HFFc6 (cell line): ENCODE data around the gene FTSJ1. TPM values are rescaled to one million over a fixed set of nuclear protein-coding genes. Genes with fewer than 3 reads are reported as not detected.

Experiments used
- DNase-seq: peaks from one replicate; pipeline ENCODE4 v3.0.0-alpha.2; 2018
- H3K27ac Mint-ChIP-seq: 2 replicates; pipeline ENCODE4 v1.8.0; 2020; ENCODE audit warnings: mild to moderate bottlenecking, mixed read lengths
- H3K27me3 Mint-ChIP-seq: 2 replicates; pipeline ENCODE4 v1.8.0; 2021; ENCODE audit warnings: mild to moderate bottlenecking, moderate library complexity, mixed read lengths; ENCODE audit not compliant: insufficient read depth
- H3K36me3 Mint-ChIP-seq: 2 replicates; pipeline ENCODE4 v1.8.0; 2021; ENCODE audit warnings: low read depth, mixed read lengths
- H3K4me1 Mint-ChIP-seq: 2 replicates; pipeline ENCODE4 v1.8.0; 2020; ENCODE audit warnings: low read depth, mixed read lengths
- H3K4me3 Mint-ChIP-seq: 2 replicates; pipeline ENCODE4 v1.8.0; 2020; ENCODE audit warnings: mild to moderate bottlenecking, moderate library complexity, mixed read lengths
- H3K9me3 Mint-ChIP-seq: 2 replicates; pipeline ENCODE4 v1.8.0; 2020; ENCODE audit warnings: mild to moderate bottlenecking, mixed read lengths
- total RNA-seq, 6 experiments: library from RNA; stranded (reverse); fragmentation: NEBNext Ultra II Directional; extraction: Animal tissue kit (Norgen Biotek cat#: 25700); gene quantifications; 2 replicates in 1 of 6; 3 replicates in 5 of 6; pipeline ENCODE4 v1.2.3, GENCODE V29; 2021
- TF ChIP-seq, protein P1 (sequence below): fragments of 200-600 bp; sonication (generic); IDR thresholded peaks from 2 replicates; pipeline ENCODE4 v1.5.0; 2021; ENCODE audit warnings: antibody characterized with exemption, mild to moderate bottlenecking

FTSJ1 gene
- total RNA-seq, 6 experiments from 2014 or later: 51.5 to 66.7 (median 59.7) TPM

DNA sequence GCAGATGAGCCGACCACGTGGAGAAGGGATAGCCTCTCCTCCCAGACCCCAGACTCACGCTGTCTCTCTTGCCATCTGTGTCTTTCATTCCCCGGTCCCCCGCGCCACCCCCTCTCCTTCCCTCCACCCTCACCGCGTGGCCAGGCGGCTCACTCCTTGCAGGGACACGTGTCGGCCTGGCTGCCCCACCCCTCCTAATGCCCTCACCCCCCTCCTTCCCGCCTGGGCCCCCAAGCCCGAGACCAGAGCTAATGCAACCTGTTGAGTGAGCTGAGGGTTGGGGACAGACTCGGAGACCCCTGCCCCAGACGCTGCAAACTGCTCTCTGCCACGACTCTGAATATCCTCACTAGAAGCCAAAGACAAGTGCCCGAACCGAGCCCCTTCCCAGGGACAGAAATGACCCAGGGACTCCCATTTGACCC is 7.7 kb upstream of the FTSJ1 start:
- Mint-ChIP-seq H3K4me1 (peaks cover 12% of the 10 kb centered on the region), H3K36me3 (no peaks in the 10 kb centered on the region), H3K27me3 (no peaks in the 10 kb centered on the region; the same call in 1 of the 2 replicates), H3K27ac (no peak overlapping the region), H3K4me3 (no peak overlapping the region), H3K9me3 (no peaks in the 10 kb centered on the region)
- TF ChIP-seq, protein P1, sequence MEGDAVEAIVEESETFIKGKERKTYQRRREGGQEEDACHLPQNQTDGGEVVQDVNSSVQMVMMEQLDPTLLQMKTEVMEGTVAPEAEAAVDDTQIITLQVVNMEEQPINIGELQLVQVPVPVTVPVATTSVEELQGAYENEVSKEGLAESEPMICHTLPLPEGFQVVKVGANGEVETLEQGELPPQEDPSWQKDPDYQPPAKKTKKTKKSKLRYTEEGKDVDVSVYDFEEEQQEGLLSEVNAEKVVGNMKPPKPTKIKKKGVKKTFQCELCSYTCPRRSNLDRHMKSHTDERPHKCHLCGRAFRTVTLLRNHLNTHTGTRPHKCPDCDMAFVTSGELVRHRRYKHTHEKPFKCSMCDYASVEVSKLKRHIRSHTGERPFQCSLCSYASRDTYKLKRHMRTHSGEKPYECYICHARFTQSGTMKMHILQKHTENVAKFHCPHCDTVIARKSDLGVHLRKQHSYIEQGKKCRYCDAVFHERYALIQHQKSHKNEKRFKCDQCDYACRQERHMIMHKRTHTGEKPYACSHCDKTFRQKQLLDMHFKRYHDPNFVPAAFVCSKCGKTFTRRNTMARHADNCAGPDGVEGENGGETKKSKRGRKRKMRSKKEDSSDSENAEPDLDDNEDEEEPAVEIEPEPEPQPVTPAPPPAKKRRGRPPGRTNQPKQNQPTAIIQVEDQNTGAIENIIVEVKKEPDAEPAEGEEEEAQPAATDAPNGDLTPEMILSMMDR: no peak
- DNase-seq: no peak

GRCh38 chrX:48468693-48469691 is 7.0 kb upstream of the FTSJ1 start:
- Mint-ChIP-seq H3K4me1 (peaks cover 12% of the 10 kb centered on the region), H3K9me3 (no peaks in the 10 kb centered on the region), H3K36me3 (no peaks in the 10 kb centered on the region), H3K4me3 (no peak overlapping the region), H3K27me3 (no peaks in the 10 kb centered on the region; the same call in 1 of the 2 replicates), H3K27ac (no peak overlapping the region)
- TF ChIP-seq, protein P1: peak; percentile 26; the same call in 1 of the 2 replicates
- no peak for DNase-seq

- Mint-ChIP-seq H3K9me3 (no peaks in the 10 kb centered on the region), H3K4me3 (no peak within 1 kb of the TSS), H3K27me3 (no peaks in the 10 kb centered on the region; the same call in 1 of the 2 replicates), H3K36me3 (no peaks in the 10 kb centered on the region), H3K4me1 (peaks cover 8% of the 10 kb centered on the region), H3K27ac (no peak within 1 kb of the TSS)
- DNase-seq: no peak
- TF ChIP-seq, protein P1: no peak
Measured at GRCh38 chrX:48470110-48470832, 5.7 kb upstream of the FTSJ1 start, which contains the start of gene SLC38A5. TSS of gene SLC38A5 (minus strand) at chrX:48470260. CDS start at chrX:48467924, 2,336 bp downstream.

DNA sequence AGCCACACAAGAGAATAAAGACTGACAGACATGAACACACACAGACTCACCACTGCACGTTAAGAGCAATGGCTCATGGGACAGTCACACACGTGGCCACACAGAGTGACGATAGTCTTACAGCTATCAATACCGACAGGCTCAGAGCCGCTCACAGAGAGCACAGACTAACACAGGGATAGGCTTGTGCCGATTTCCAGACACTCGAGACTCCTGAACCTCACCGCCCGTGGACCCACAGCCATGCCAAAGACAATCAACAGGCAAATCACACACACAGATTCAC is 5.2 kb upstream of the FTSJ1 start:
- no peaks in the 10 kb centered on the region; the same call in 1 of the 2 replicates for H3K27me3 Mint-ChIP-seq
- TF ChIP-seq, protein P1: no peak
- H3K4me3 Mint-ChIP-seq: no peak overlapping the region
- no peaks in the 10 kb centered on the region for H3K36me3 Mint-ChIP-seq
- no peak overlapping the region for H3K27ac Mint-ChIP-seq
- peaks cover 2% of the 10 kb centered on the region for H3K4me1 Mint-ChIP-seq
- no peak for DNase-seq
- no peaks in the 10 kb centered on the region for H3K9me3 Mint-ChIP-seq

GRCh38 chrX:48471504-48471903 is 4.5 kb upstream of the FTSJ1 start:
- no peak overlapping the region for H3K4me3 Mint-ChIP-seq
- no peaks in the 10 kb centered on the region for H3K4me1 Mint-ChIP-seq
- DNase-seq: no peak
- no peaks in the 10 kb centered on the region for H3K9me3 Mint-ChIP-seq
- no peak overlapping the region for H3K27ac Mint-ChIP-seq
- peaks cover 2% of the 10 kb centered on the region; the same call in 1 of the 2 replicates for H3K36me3 Mint-ChIP-seq
- H3K27me3 Mint-ChIP-seq: no peaks in the 10 kb centered on the region; the same call in 1 of the 2 replicates
- TF ChIP-seq, protein P1: no peak
